ENCODE measurements around the gene SGMS1. TPM values are rescaled to one million over a fixed set of nuclear protein-coding genes. Genes with fewer than 3 reads are reported as not detected.

The SGMS1 gene
- total RNA-seq, 1 donor from 2014 or later: 128 TPM

DNA sequence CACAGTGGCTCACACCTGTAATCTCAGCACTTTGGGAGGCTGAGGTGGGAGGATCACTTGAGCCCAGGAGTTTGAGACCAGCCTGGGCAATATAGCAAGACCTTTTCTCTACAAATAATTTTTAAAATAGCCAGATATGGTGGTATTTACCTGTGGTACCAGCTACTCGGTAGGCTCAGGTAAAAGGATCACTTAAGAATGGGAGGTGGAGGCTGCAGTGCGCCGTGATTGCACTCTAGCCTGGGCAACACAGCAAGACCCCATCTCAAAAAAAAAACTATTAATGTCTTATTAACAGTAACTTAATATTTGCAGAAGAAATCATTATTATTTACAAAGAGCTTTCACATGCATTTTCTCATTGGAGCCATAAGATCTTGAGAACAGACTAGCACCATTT is 103.6 kb downstream of the SGMS1 start:
- Histone ChIP-seq H3K9me3 (no peaks in the 10 kb centered on the region), H3K36me3 (no peaks in the 10 kb centered on the region), H3K27me3 (no peaks in the 10 kb centered on the region), H3K27ac (no peak overlapping the region), H3K4me1 (no peaks in the 10 kb centered on the region), H3K4me3 (no peak overlapping the region)
- TF ChIP-seq CTCF (IDR thresholded peaks at IDR 0.05): no peak
- intact Hi-C loops (cut with DNase I): no loop called here
- DNase-seq (ENCODE audit: low spot score in 2 of 2): no peak

GRCh38 chr10:50517626-50518025 is 106.1 kb downstream of the SGMS1 start:
- H3K4me1 ChIP-seq: peaks cover 0 to 1% of the 10 kb centered on the region in 2 donors
- intact Hi-C loops (cut with DNase I): no loop called here

GRCh38 chr10:50516171-50516570 is 107.6 kb downstream of the SGMS1 start:
- intact Hi-C loops (cut with DNase I): no loop called here
- no peaks in the 10 kb centered on the region for H3K9me3 ChIP-seq
- DNase-seq (ENCODE audit: low spot score in 2 of 2): no peak
- no peak overlapping the region for H3K27ac ChIP-seq
- peaks cover 0 to 4% of the 10 kb centered on the region in 2 donors for H3K4me1 ChIP-seq
- TF ChIP-seq CTCF (IDR thresholded peaks at IDR 0.05): no peak
- H3K4me3 ChIP-seq: no peak overlapping the region
- no peaks in the 10 kb centered on the region for H3K36me3 ChIP-seq
- H3K27me3 ChIP-seq: no peaks in the 10 kb centered on the region

More at GRCh38 chr10:50517626-50518025, 106.1 kb downstream of the SGMS1 start:
- Histone ChIP-seq H3K9me3 (no peaks in the 10 kb centered on the region), H3K36me3 (no peaks in the 10 kb centered on the region), H3K27ac (no peak overlapping the region), H3K4me3 (no peak overlapping the region), H3K27me3 (no peaks in the 10 kb centered on the region)
- no peak for TF ChIP-seq CTCF (IDR thresholded peaks at IDR 0.05)
- DNase-seq (ENCODE audit: low spot score in 2 of 2): no peak

DNA sequence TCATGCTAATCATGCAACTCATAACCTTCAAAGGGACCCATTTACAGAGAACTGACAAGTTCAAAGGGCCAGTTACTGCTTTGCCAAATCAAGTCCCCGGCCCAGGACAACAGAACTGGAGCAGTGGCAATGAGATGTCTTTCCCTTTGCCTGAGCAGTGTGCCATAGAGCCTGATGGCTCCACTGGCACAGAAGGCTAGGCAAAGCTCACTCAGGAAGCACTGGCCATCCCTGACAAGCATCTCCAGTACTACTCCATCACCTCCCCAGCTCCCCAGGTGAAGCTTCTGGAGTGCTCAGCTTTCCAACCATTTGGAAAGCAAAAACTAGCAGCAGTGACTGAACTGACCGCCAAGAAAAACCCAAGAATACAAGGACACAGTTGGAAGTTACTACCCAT is 108.3 kb downstream of the SGMS1 start:
- Histone ChIP-seq H3K4me3 (no peak overlapping the region), H3K27me3 (no peaks in the 10 kb centered on the region), H3K36me3 (no peaks in the 10 kb centered on the region), H3K27ac (no peak overlapping the region), H3K4me1 (peaks cover 0 to 4% of the 10 kb centered on the region in 2 donors), H3K9me3 (no peaks in the 10 kb centered on the region)
- intact Hi-C loops (cut with DNase I): no loop called here
- no peak for TF ChIP-seq CTCF (IDR thresholded peaks at IDR 0.05)
- DNase-seq (ENCODE audit: low spot score in 2 of 2): no peak

GRCh38 chr10:50514995-50515394 is 108.8 kb downstream of the SGMS1 start:
- H3K9me3 ChIP-seq: no peaks in the 10 kb centered on the region
- H3K27ac ChIP-seq: no peak overlapping the region
- intact Hi-C loops (cut with DNase I): no loop called here
- H3K36me3 ChIP-seq: no peaks in the 10 kb centered on the region
- H3K27me3 ChIP-seq: no peaks in the 10 kb centered on the region
- peaks cover 0 to 4% of the 10 kb centered on the region in 2 donors for H3K4me1 ChIP-seq
- no peak for TF ChIP-seq CTCF (IDR thresholded peaks at IDR 0.05)
- no peak for DNase-seq (ENCODE audit: low spot score in 2 of 2)
- H3K4me3 ChIP-seq: no peak overlapping the region

GRCh38 chr10:50513956-50514355 is 109.8 kb downstream of the SGMS1 start:
- H3K27ac ChIP-seq: no peak overlapping the region
- no peak for TF ChIP-seq CTCF (IDR thresholded peaks at IDR 0.05)
- H3K27me3 ChIP-seq: no peaks in the 10 kb centered on the region
- intact Hi-C loops (cut with DNase I): no loop called here
- peaks cover 0 to 4% of the 10 kb centered on the region in 2 donors for H3K4me1 ChIP-seq
- no peak overlapping the region for H3K4me3 ChIP-seq
- no peak for DNase-seq (ENCODE audit: low spot score in 2 of 2)
- no peaks in the 10 kb centered on the region for H3K36me3 ChIP-seq
- H3K9me3 ChIP-seq: no peaks in the 10 kb centered on the region

Data from ascending aorta (tissue), 2 donors.